Mesendoderm (in vitro differentiated cells): Measurements from ENCODE around the gene PLIN4.

Experiments
- DNase-seq: peaks from one replicate; pipeline ENCODE4 v3.0.0; 2013
- H2AK5ac ChIP-seq: 2 replicates; pipeline ENCODE4 v1.6.1; 2013; ENCODE audit warnings: low read length, inconsistent platforms
- H2BK120ac ChIP-seq: 2 replicates; pipeline ENCODE4 v1.6.1; 2013; ENCODE audit warnings: low read depth, mild to moderate bottlenecking, low read length, moderate library complexity, mixed read lengths
- H2BK15ac ChIP-seq: replicated peaks from 2 replicates; pipeline ENCODE4 v1.6.1; 2013; ENCODE audit warnings: low read depth, mild to moderate bottlenecking, moderate library complexity
- H2BK5ac ChIP-seq: 2 replicates; pipeline ENCODE4 v1.6.1; 2013; ENCODE audit warnings: low read length, inconsistent platforms
- H3K18ac ChIP-seq: 2 replicates; pipeline ENCODE4 v1.6.1; 2013; ENCODE audit warnings: mild to moderate bottlenecking, low read length, mixed read lengths
- H3K23ac ChIP-seq: one replicate; pipeline ENCODE4 v1.6.1; 2013; ENCODE audit warnings: low read length
- H3K27ac ChIP-seq: 2 replicates; pipeline ENCODE4 v1.5.1; 2013; ENCODE audit warnings: low read depth, mild to moderate bottlenecking, inconsistent platforms, low read length, moderate library complexity
- H3K27me3 ChIP-seq: 2 replicates; pipeline ENCODE4 v1.6.1; 2013; ENCODE audit warnings: low read length, control low read depth, mild to moderate bottlenecking, inconsistent platforms; ENCODE audit not compliant: insufficient read depth, poor library complexity
- H3K36me3 ChIP-seq: 2 replicates; pipeline ENCODE4 v1.6.1; 2013; ENCODE audit warnings: low read length, inconsistent platforms; ENCODE audit not compliant: control insufficient read depth, insufficient read depth
- H3K4ac ChIP-seq: one replicate; pipeline ENCODE4 v1.6.1; 2013; ENCODE audit warnings: low read depth, mild to moderate bottlenecking, low read length, moderate library complexity
- H3K4me1 ChIP-seq: 2 replicates; pipeline ENCODE4 v1.6.1; 2013; ENCODE audit warnings: low read depth, low read length, inconsistent platforms; ENCODE audit not compliant: control insufficient read depth
- H3K4me2 ChIP-seq: 2 replicates; pipeline ENCODE4 v1.6.1; 2013; ENCODE audit warnings: low read length
- H3K4me3 ChIP-seq: 2 replicates; pipeline ENCODE4 v1.5.1; 2013; ENCODE audit warnings: mild to moderate bottlenecking, low read length
- H3K56ac ChIP-seq: one replicate; pipeline ENCODE4 v1.6.1; 2013; ENCODE audit warnings: low read length
- H3K79me1 ChIP-seq: 2 replicates; pipeline ENCODE4 v1.6.1; 2013; ENCODE audit warnings: low read length, inconsistent platforms
- H3K79me2 ChIP-seq: 2 replicates; pipeline ENCODE4 v1.6.1; 2013; ENCODE audit warnings: mild to moderate bottlenecking, low read length; ENCODE audit not compliant: control insufficient read depth, insufficient read depth
- H3K9ac ChIP-seq: 2 replicates; pipeline ENCODE4 v1.6.1; 2013; ENCODE audit warnings: low read length, inconsistent platforms
- H4K5ac ChIP-seq: one replicate; pipeline ENCODE4 v1.6.1; 2013; ENCODE audit warnings: low read length
- H4K8ac ChIP-seq: one replicate; pipeline ENCODE4 v1.6.1; 2013; ENCODE audit warnings: low read depth, mild to moderate bottlenecking, control low read depth, low read length, moderate library complexity
- WGBS: extraction: QIAGEN DNeasy Blood & Tissue Kit; methylation state at CpG from one replicate; pipeline ENCODE4 v1.1.7; 2013; ENCODE audit warnings: low lambda C conversion rate, missing lambda C conversion rate; ENCODE audit not compliant: insufficient coverage; ENCODE audit errors: extremely low coverage; 5-methylcytosine and 5-hydroxymethylcytosine counted together

The PLIN4 gene

GRCh38 chr19:4497770-4498389, 20.4 kb downstream of the PLIN4 start:
- WGBS, result no CpG with 5 or more reads among the region's 25 CpGs
- Histone ChIP-seq H3K9ac (no peak overlapping the region), H2BK15ac (no peak overlapping the region), H3K4me1 (no peaks in the 10 kb centered on the region), H3K79me1 (no peaks in the 10 kb centered on the region), H3K27ac (no peak overlapping the region), H3K4me2 (no peak overlapping the region), H2BK5ac (no peak overlapping the region), H3K4me3 (no peak overlapping the region), H3K23ac (no peak overlapping the region), H4K8ac (no peak overlapping the region), H3K27me3 (no peaks in the 10 kb centered on the region), H3K18ac (no peak overlapping the region), H3K79me2 (no peaks in the 10 kb centered on the region), H3K4ac (no peak overlapping the region), H2AK5ac (no peak overlapping the region), H3K36me3 (peaks cover 12% of the 10 kb centered on the region), H4K5ac (no peak overlapping the region), H2BK120ac (no peak overlapping the region), H3K56ac (no peak overlapping the region)
- no peak for DNase-seq

- no CpG with 5 or more reads among the region's 18 CpGs for WGBS
- peaks cover 15% of the 10 kb centered on the region for H3K36me3 ChIP-seq
- peaks cover 2% of the 10 kb centered on the region for H3K79me1 ChIP-seq
- H3K4me2 ChIP-seq, result no peak overlapping the region
- DNase-seq, result no peak
- no peak overlapping the region for H3K23ac ChIP-seq
- H3K4me3 ChIP-seq, result no peak overlapping the region
- H4K8ac ChIP-seq, result no peak overlapping the region
- no peak overlapping the region for H3K27ac ChIP-seq
- H3K56ac ChIP-seq, result no peak overlapping the region
- H3K4me1 ChIP-seq, result no peaks in the 10 kb centered on the region
- no peaks in the 10 kb centered on the region for H3K79me2 ChIP-seq
- no peak overlapping the region for H2AK5ac ChIP-seq
- H3K4ac ChIP-seq, result no peak overlapping the region
- H2BK120ac ChIP-seq, result no peak overlapping the region
- no peaks in the 10 kb centered on the region for H3K27me3 ChIP-seq
- no peak overlapping the region for H2BK15ac ChIP-seq
- H3K9ac ChIP-seq, result no peak overlapping the region
- no peak overlapping the region for H4K5ac ChIP-seq
- no peak overlapping the region for H2BK5ac ChIP-seq
- H3K18ac ChIP-seq, result no peak overlapping the region
These were observed 22.0 kb downstream of the PLIN4 start for GRCh38 chr19:4496304-4496703.

GRCh38 chr19:4495471-4495870, 22.8 kb downstream of the PLIN4 start:
- Histone ChIP-seq H2AK5ac (no peak overlapping the region), H3K4me3 (no peak overlapping the region), H4K8ac (no peak overlapping the region), H3K56ac (no peak overlapping the region), H3K4me2 (no peak overlapping the region), H3K36me3 (peaks cover 12% of the 10 kb centered on the region), H3K27ac (no peak overlapping the region), H3K23ac (no peak overlapping the region), H3K4ac (no peak overlapping the region), H3K27me3 (no peaks in the 10 kb centered on the region), H3K9ac (no peak overlapping the region), H4K5ac (no peak overlapping the region), H3K4me1 (no peaks in the 10 kb centered on the region), H3K18ac (no peak overlapping the region), H2BK5ac (no peak overlapping the region), H3K79me2 (no peaks in the 10 kb centered on the region), H2BK15ac (no peak overlapping the region), H2BK120ac (no peak overlapping the region), H3K79me1 (peaks cover 2% of the 10 kb centered on the region)
- DNase-seq, result no peak
- no CpG with 5 or more reads among the region's 12 CpGs for WGBS

GRCh38 chr19:4494691-4495064, 23.6 kb downstream of the PLIN4 start:
- no peaks in the 10 kb centered on the region for H3K79me2 ChIP-seq
- no peak overlapping the region for H2BK5ac ChIP-seq
- no peak for DNase-seq
- H3K18ac ChIP-seq, result no peak overlapping the region
- H3K23ac ChIP-seq, result no peak overlapping the region
- H3K9ac ChIP-seq, result no peak overlapping the region
- no peak overlapping the region for H4K5ac ChIP-seq
- H2AK5ac ChIP-seq, result no peak overlapping the region
- no peak overlapping the region for H3K4me2 ChIP-seq
- H3K4me1 ChIP-seq, result no peaks in the 10 kb centered on the region
- peaks cover 2% of the 10 kb centered on the region for H3K79me1 ChIP-seq
- no peak overlapping the region for H4K8ac ChIP-seq
- no peak overlapping the region for H3K27ac ChIP-seq
- peaks cover 13% of the 10 kb centered on the region for H3K36me3 ChIP-seq
- H2BK15ac ChIP-seq, result no peak overlapping the region
- H3K4me3 ChIP-seq, result no peak overlapping the region
- no peak overlapping the region for H2BK120ac ChIP-seq
- no CpG with 5 or more reads among the region's 8 CpGs for WGBS
- no peaks in the 10 kb centered on the region for H3K27me3 ChIP-seq
- H3K56ac ChIP-seq, result no peak overlapping the region
- H3K4ac ChIP-seq, result no peak overlapping the region

GRCh38 chr19:4493929-4494690, 24.2 kb downstream of the PLIN4 start:
- no peak overlapping the region for H2BK120ac ChIP-seq
- no peak overlapping the region for H3K4me2 ChIP-seq
- no peak overlapping the region for H3K27ac ChIP-seq
- DNase-seq, result no peak
- H2BK5ac ChIP-seq, result no peak overlapping the region
- H2BK15ac ChIP-seq, result no peak overlapping the region
- H3K36me3 ChIP-seq, result peaks cover 14% of the 10 kb centered on the region
- no peak overlapping the region for H3K56ac ChIP-seq
- no peaks in the 10 kb centered on the region for H3K79me2 ChIP-seq
- H4K5ac ChIP-seq, result no peak overlapping the region
- H2AK5ac ChIP-seq, result no peak overlapping the region
- no peak overlapping the region for H3K23ac ChIP-seq
- H3K9ac ChIP-seq, result no peak overlapping the region
- H3K4me3 ChIP-seq, result no peak overlapping the region
- H3K79me1 ChIP-seq, result peaks cover 2% of the 10 kb centered on the region
- H3K4ac ChIP-seq, result no peak overlapping the region
- no peak overlapping the region for H3K18ac ChIP-seq
- no peaks in the 10 kb centered on the region for H3K4me1 ChIP-seq
- no peaks in the 10 kb centered on the region for H3K27me3 ChIP-seq
- H4K8ac ChIP-seq, result no peak overlapping the region
- no CpG with 5 or more reads among the region's 61 CpGs for WGBS
